Spleen (tissue), 7 donors: ENCODE results near the gene PRRX2.
A peak's percentile ranks its signal among the peaks of the same experiment; 100 is the strongest.

Experiments used
- CTCF ChIP-seq, 11 experiments: fragments of 200-600 bp in 7 of 11; fragments of 450-650 bp in 4 of 11; sonication (generic) in 4 of 11; IDR thresholded peaks in 8 of 11; conservative IDR thresholded peaks in 3 of 11; 1 replicate in 7 of 11; 2 replicates in 4 of 11; pipeline versions ENCODE4 v1.4.0 to v1.8.0; 2016 to 2021; ENCODE audit warnings: antibody characterized with exemption in 11 of 11, inconsistent platforms in 4 of 11, mild to moderate bottlenecking in 1 of 11
- POLR2A ChIP-seq, 3 donors: fragments of 450-650 bp; IDR thresholded peaks; one replicate each; pipeline ENCODE4 v1.5.1; 2017; ENCODE audit warnings: antibody characterized with exemption in 3 of 3, mild to moderate bottlenecking in 1 of 3
- POLR2AphosphoS5 ChIP-seq, 3 donors: sonication (generic); formaldehyde crosslinking; IDR thresholded peaks; one replicate each; pipeline ENCODE4 v1.5.1; 2017; ENCODE audit warnings: antibody characterized with exemption in 3 of 3
- donor health status: DM: no; HTN: no; CAD: no; lungs with moderate emphysema.
- donor health status: DM: no; HTN: no; CAD: no.
- donor health status: DM: no; HTN: no; CAD: no.

DNA sequence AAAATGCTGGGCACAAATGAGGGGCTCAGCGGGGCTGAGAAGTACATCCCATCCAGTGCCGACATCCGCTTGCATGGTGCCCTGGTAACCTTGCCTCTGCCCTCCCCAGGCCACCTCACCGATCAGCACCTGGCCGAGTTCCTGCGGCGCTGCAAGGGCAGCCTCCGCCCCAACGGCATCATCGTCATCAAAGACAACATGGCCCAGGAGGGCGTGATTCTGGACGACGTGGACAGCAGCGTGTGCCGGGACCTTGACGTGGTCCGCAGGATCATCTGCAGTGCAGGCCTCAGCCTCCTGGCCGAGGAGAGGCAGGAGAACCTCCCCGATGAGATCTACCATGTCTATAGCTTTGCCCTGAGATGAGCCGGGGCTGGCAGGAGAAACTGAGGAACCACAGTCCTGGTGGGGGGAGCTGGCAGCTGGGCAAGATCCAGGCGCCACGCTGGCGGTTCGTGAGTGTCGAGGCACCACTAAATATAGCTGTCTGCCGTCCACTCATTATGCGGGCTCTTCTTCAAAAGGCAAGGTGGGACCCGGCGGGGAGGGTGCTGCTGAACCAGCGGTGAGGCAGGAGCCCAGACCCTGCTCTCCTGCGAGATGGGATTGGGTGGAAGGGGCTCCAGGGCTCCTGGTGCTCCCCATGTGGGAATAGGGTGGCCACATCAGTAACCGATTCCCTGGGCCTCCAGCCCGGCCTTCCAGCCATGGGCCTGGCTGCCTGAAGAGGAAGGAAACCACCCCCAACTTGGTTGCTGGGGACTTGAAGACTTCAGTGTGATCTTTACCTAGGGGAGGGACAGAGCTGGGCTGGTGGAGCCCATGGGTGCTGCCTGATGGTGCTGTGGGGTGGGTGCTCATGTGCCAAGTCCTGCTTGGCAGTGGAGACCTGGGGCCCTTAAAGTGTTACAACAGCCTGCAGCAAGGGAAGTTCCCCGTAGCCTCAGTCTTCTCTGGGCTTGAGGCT is 30.1 kb upstream of the PRRX2 start:
- TF ChIP-seq CTCF (IDR thresholded peaks at IDR 0.05 in 8 of 11, conservative IDR thresholded peaks at IDR 0.05 in 3 of 11), result no peak
- no peak for TF ChIP-seq POLR2A (IDR thresholded peaks at IDR 0.05)
- peak in 2 of 3 donors; percentile 27 to 68 for TF ChIP-seq POLR2AphosphoS5 (IDR thresholded peaks at IDR 0.05)
